SJCRH30 (cell line): ENCODE results near the gene TNNC1. TPM values are rescaled to one million over a fixed set of nuclear protein-coding genes. Genes with fewer than 3 reads are reported as not detected.
A peak's percentile ranks its signal among the peaks of the same experiment; 100 is the strongest.

Source experiments
- DNase-seq, 2 experiments: peaks; one replicate each; pipeline ENCODE4 v3.0.0-alpha.2; 2015 to 2020
- H3K27ac ChIP-seq: fragments of 250-450 bp; sonication (Bioruptor Pico); 2 replicates; pipeline ENCODE4 v1.5.1; 2020; ENCODE audit warnings: mild to moderate bottlenecking, moderate library complexity
- H3K27me3 ChIP-seq: fragments of 250-450 bp; sonication (Bioruptor Pico); 2 replicates; pipeline ENCODE4 v1.5.1; 2020; ENCODE audit warnings: mild to moderate bottlenecking, moderate library complexity
- H3K36me3 ChIP-seq: fragments of 250-450 bp; sonication (Bioruptor Pico); 2 replicates; pipeline ENCODE4 v1.5.1; 2020; ENCODE audit warnings: mild to moderate bottlenecking, moderate library complexity
- H3K4me1 ChIP-seq: fragments of 250-450 bp; sonication (Bioruptor Pico); 2 replicates; pipeline ENCODE4 v1.5.1; 2020; ENCODE audit warnings: mild to moderate bottlenecking, moderate library complexity
- H3K4me3 ChIP-seq: fragments of 250-450 bp; sonication (Bioruptor Pico); 2 replicates; pipeline ENCODE4 v1.5.1; 2020; ENCODE audit warnings: mild to moderate bottlenecking, moderate library complexity
- H3K9me3 ChIP-seq: fragments of 250-450 bp; sonication (Bioruptor Pico); replicated peaks from 2 replicates; pipeline ENCODE4 v1.5.1; 2020; ENCODE audit warnings: mild to moderate bottlenecking, moderate library complexity
- total RNA-seq: library from RNA; depleted of rRNA; stranded (reverse); fragments of >200 nt; shearing (Covaris generic); gene quantifications from 2 replicates; pipeline ENCODE4 v1.2.3, GENCODE V29; 2014

The TNNC1 gene
- total RNA-seq, 1 experiment from 2014 or later = 8.5 TPM

- Histone ChIP-seq H3K4me1 (peaks cover 40% of the 10 kb centered on the region), H3K36me3 (peaks cover 26% of the 10 kb centered on the region), H3K4me3 (peak within 1 kb of the TSS; percentile 100), H3K27me3 (no peaks in the 10 kb centered on the region), H3K27ac (peak within 1 kb of the TSS; percentile 60; the same call in 1 of the 2 replicates), H3K9me3 (no peaks in the 10 kb centered on the region)
- DNase-seq = peak; percentile 81 to 87
Measured at GRCh38 chr3:52455283-52456168, 1.7 kb upstream of the TNNC1 start, which contains the start of gene NISCH. Gene NISCH (plus strand): TSS chr3:52455604. CDS start chr3:52455642, 38 bp downstream.

GRCh38 chr3:52454938-52455282, 1.1 kb upstream of the TNNC1 start:
- DNase-seq = no peak
- peak overlapping the region; percentile 100 for H3K4me3 ChIP-seq
- H3K36me3 ChIP-seq = peaks cover 22% of the 10 kb centered on the region
- H3K27me3 ChIP-seq = no peaks in the 10 kb centered on the region
- H3K27ac ChIP-seq = no peak overlapping the region
- no peaks in the 10 kb centered on the region for H3K9me3 ChIP-seq
- H3K4me1 ChIP-seq = peaks cover 44% of the 10 kb centered on the region

- Histone ChIP-seq H3K4me1 (peaks cover 44% of the 10 kb centered on the region), H3K36me3 (peaks cover 21% of the 10 kb centered on the region), H3K27me3 (no peaks in the 10 kb centered on the region), H3K9me3 (no peaks in the 10 kb centered on the region), H3K27ac (no peak overlapping the region), H3K4me3 (no peak overlapping the region)
- DNase-seq = no peak
Measured at GRCh38 chr3:52454250-52454937, 553 bp upstream of the TNNC1 start.

GRCh38 chr3:52452570-52453221, 1.1 kb downstream of the TNNC1 start:
- DNase-seq = peak; percentile 55 to 57
- H3K4me3 ChIP-seq = no peak overlapping the region
- no peaks in the 10 kb centered on the region for H3K27me3 ChIP-seq
- H3K4me1 ChIP-seq = peaks cover 44% of the 10 kb centered on the region
- no peak overlapping the region for H3K27ac ChIP-seq
- no peaks in the 10 kb centered on the region for H3K9me3 ChIP-seq
- peaks cover 6% of the 10 kb centered on the region for H3K36me3 ChIP-seq

- Histone ChIP-seq H3K27ac (no peak overlapping the region), H3K9me3 (no peaks in the 10 kb centered on the region), H3K4me1 (peaks cover 44% of the 10 kb centered on the region), H3K36me3 (0 out of 2 replicates have a peak, but pooled peaks cover under 1% of the 10 kb centered on the region), H3K4me3 (no peak overlapping the region), H3K27me3 (no peaks in the 10 kb centered on the region)
- DNase-seq = no peak
Measured at GRCh38 chr3:52452126-52452525, 1.7 kb downstream of the TNNC1 start.

- Histone ChIP-seq H3K36me3 (no peaks in the 10 kb centered on the region), H3K4me1 (peaks cover 40% of the 10 kb centered on the region), H3K27ac (no peak overlapping the region), H3K4me3 (no peak overlapping the region), H3K9me3 (no peaks in the 10 kb centered on the region), H3K27me3 (no peaks in the 10 kb centered on the region)
- DNase-seq = no peak
Measured at GRCh38 chr3:52451237-52452083, 2.4 kb downstream of the TNNC1 start.

GRCh38 chr3:52450489-52451236, 3.2 kb downstream of the TNNC1 start:
- Histone ChIP-seq H3K36me3 (no peaks in the 10 kb centered on the region), H3K4me1 (peaks cover 38% of the 10 kb centered on the region), H3K4me3 (no peak overlapping the region), H3K27me3 (no peaks in the 10 kb centered on the region), H3K9me3 (no peaks in the 10 kb centered on the region), H3K27ac (no peak overlapping the region)
- DNase-seq = peak in 1 of 2 experiments; percentile 32

GRCh38 chr3:52447512-52448355, 6.1 kb downstream of the TNNC1 start:
- H3K9me3 ChIP-seq = no peaks in the 10 kb centered on the region
- H3K4me1 ChIP-seq = peaks cover 15% of the 10 kb centered on the region
- DNase-seq = no peak
- no peaks in the 10 kb centered on the region for H3K27me3 ChIP-seq
- H3K4me3 ChIP-seq = no peak overlapping the region
- H3K27ac ChIP-seq = no peak overlapping the region
- no peaks in the 10 kb centered on the region for H3K36me3 ChIP-seq

- no peaks in the 10 kb centered on the region for H3K36me3 ChIP-seq
- H3K4me3 ChIP-seq = no peak overlapping the region
- no peak overlapping the region for H3K27ac ChIP-seq
- no peaks in the 10 kb centered on the region for H3K9me3 ChIP-seq
- no peaks in the 10 kb centered on the region for H3K27me3 ChIP-seq
- DNase-seq = peak; percentile 69 to 88
- H3K4me1 ChIP-seq = peaks cover 10% of the 10 kb centered on the region
Measured at GRCh38 chr3:52446631-52447511, 7.0 kb downstream of the TNNC1 start.

- Histone ChIP-seq H3K4me3 (no peak overlapping the region), H3K27me3 (no peaks in the 10 kb centered on the region), H3K36me3 (no peaks in the 10 kb centered on the region), H3K4me1 (peaks cover 10% of the 10 kb centered on the region), H3K27ac (no peak overlapping the region), H3K9me3 (no peaks in the 10 kb centered on the region)
- no peak for DNase-seq
Measured at GRCh38 chr3:52446042-52446441, 7.8 kb downstream of the TNNC1 start.

- no peaks in the 10 kb centered on the region for H3K9me3 ChIP-seq
- no peak within 1 kb of the TSS for H3K27ac ChIP-seq
- H3K4me3 ChIP-seq = no peak within 1 kb of the TSS
- H3K36me3 ChIP-seq = no peaks in the 10 kb centered on the region
- H3K27me3 ChIP-seq = no peaks in the 10 kb centered on the region
- peak; percentile 55 to 58 for DNase-seq
- peaks cover under 1% of the 10 kb centered on the region for H3K4me1 ChIP-seq
Measured at GRCh38 chr3:52444860-52445793, 8.7 kb downstream of the TNNC1 start, which contains the start of gene SEMA3G. Gene SEMA3G (minus strand): TSS chr3:52445103. CDS start chr3:52445027, 76 bp downstream.
